Muscle of leg (tissue), 11 donors: ENCODE results near the gene ORMDL1. TPM values are rescaled to one million over a fixed set of nuclear protein-coding genes. Genes with fewer than 3 reads are reported as not detected.
"Not testable (repeated sequence)": the region's sequence is repeated elsewhere in the genome, so short reads cannot be mapped to it uniquely, and the experiment has no call there.

Experiments
- DNase-seq: peaks from one replicate; pipeline ENCODE4 v3.0.0; 2013
- H3K27ac ChIP-seq: one replicate; pipeline ENCODE4 v1.5.1; 2013; ENCODE audit warnings: mild to moderate bottlenecking, low read length, control low read depth
- H3K27me3 ChIP-seq: one replicate; pipeline ENCODE4 v1.6.1; 2013; ENCODE audit warnings: low read length; ENCODE audit not compliant: control insufficient read depth, insufficient read depth
- H3K36me3 ChIP-seq: one replicate; pipeline ENCODE4 v1.6.1; 2013; ENCODE audit warnings: low read length; ENCODE audit not compliant: control insufficient read depth, insufficient read depth
- H3K4me1 ChIP-seq: one replicate; pipeline ENCODE4 v1.6.1; 2013; ENCODE audit warnings: low read length; ENCODE audit not compliant: control insufficient read depth, insufficient read depth
- H3K4me3 ChIP-seq: one replicate; pipeline ENCODE4 v1.5.1; 2013; ENCODE audit warnings: low read length, control low read depth
- H3K9me3 ChIP-seq: replicated peaks from 2 replicates; pipeline ENCODE4 v1.6.1; 2013; ENCODE audit warnings: low read depth, low read length; ENCODE audit not compliant: control insufficient read depth
- WGBS: methylation state at CpG from one replicate; pipeline ENCODE4 v1.1.5; 2013; ENCODE audit warnings: missing lambda C conversion rate; ENCODE audit not compliant: insufficient coverage; 5-methylcytosine and 5-hydroxymethylcytosine counted together
- polyA plus RNA-seq, 8 donors: library from polyadenylated mRNA; unstranded; fragments of 120-200 nt; gene quantifications; one replicate each; pipeline versions ENCODE4 v1.2.1 to v1.2.3, GENCODE V29; 2013; ENCODE audit warnings: inconsistent platforms in 1 of 8, low replicate concordance in 1 of 8; ENCODE audit not compliant: insufficient read length in 8 of 8, insufficient read depth in 1 of 8
- total RNA-seq: library from RNA; stranded (reverse); fragments of 120-200 nt; gene quantifications from one replicate; pipeline ENCODE4 v1.2.4, GENCODE V29; 2013

The ORMDL1 gene
- total and polyA plus RNA-seq, 9 donors, result 41.1 to 54.1 (median 46.7) TPM

- peaks cover 21% of the 10 kb centered on the region for H3K36me3 ChIP-seq
- no peaks in the 10 kb centered on the region for H3K9me3 ChIP-seq
- DNase-seq, result peak; percentile 9
- WGBS, result no CpG with 5 or more reads among the region's 4 CpGs
- H3K27ac ChIP-seq, result no peak overlapping the region
- peaks cover 2% of the 10 kb centered on the region for H3K4me1 ChIP-seq
- no peaks in the 10 kb centered on the region for H3K27me3 ChIP-seq
- no peak overlapping the region for H3K4me3 ChIP-seq
These were observed 1.9 kb downstream of the ORMDL1 start for GRCh38 chr2:189782221-189782671.

DNA sequence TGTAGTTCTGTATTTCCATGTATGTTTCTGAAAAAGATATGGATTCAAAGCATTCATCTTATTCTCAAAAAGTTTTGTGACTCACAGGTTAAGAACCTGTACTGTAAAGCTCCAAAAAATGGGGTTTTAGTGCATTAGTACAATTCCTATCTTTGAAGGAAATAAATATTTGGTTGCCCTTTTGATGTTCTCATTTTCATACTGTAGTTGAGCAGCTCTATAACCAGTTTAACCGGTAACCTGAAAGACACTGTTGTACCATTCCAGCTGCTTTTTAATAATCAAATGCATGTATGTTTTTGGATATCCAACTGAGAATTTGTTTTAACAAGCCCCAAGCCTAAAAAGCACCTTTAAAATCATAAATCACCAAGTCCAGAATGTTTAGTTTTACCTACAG lies 11.9 kb downstream of the ORMDL1 start:
- Histone ChIP-seq H3K4me3 (no peak overlapping the region), H3K4me1 (no peaks in the 10 kb centered on the region), H3K27ac (no peak overlapping the region), H3K36me3 (peaks cover 18% of the 10 kb centered on the region), H3K9me3 (no peaks in the 10 kb centered on the region), H3K27me3 (no peaks in the 10 kb centered on the region)
- no CpG with 5 or more reads among the region's 1 CpG for WGBS
- DNase-seq, result no peak

DNA sequence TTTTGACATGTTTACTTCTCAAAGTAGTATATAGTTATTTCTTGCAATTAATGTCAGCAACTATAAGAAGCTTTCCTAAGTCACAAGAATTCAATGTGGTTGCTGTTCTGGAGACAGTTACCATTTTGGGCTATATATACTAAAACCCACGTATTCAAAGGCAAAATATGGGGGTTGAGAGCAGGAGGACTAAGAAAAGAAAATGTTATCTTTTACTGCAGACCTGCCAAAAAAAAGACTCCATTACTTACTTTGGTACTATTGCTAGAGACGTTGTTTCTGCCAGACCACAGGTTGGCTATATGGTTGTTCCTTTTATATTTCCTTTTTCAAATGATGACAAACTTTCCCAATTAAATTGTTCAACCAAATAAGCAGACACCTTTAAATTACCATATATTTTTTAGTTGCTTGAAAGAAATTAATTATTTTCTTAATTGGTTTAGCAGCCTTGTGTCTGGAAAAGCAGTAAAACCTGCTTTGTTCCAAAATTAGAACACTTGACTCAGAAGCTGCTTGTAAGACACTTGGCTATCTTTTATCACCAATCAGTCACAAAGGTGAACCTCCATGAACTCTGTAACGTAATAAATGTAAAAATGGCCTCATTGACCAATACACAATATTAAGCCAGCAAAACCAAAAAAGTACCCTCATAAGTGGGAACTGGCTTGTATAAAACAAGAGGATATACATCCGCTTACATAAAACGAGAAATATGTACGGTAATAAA lies 13.4 kb downstream of the ORMDL1 start:
- no peak overlapping the region for H3K4me3 ChIP-seq
- no peaks in the 10 kb centered on the region for H3K9me3 ChIP-seq
- no peak for DNase-seq
- H3K27ac ChIP-seq, result no peak overlapping the region
- no peaks in the 10 kb centered on the region for H3K27me3 ChIP-seq
- H3K36me3 ChIP-seq, result peaks cover 15% of the 10 kb centered on the region
- WGBS, result no CpG with 5 or more reads among the region's 6 CpGs
- H3K4me1 ChIP-seq, result no peaks in the 10 kb centered on the region

- Histone ChIP-seq H3K27ac (no peak overlapping the region), H3K4me1 (peaks cover 2% of the 10 kb centered on the region), H3K27me3 (no peaks in the 10 kb centered on the region), H3K9me3 (no peaks in the 10 kb centered on the region), H3K4me3 (no peak overlapping the region), H3K36me3 (no peaks in the 10 kb centered on the region)
- WGBS, result 80% methylated on average over 1 of the region's 4 CpGs
- peak; percentile 54 for DNase-seq
These were observed 20.1 kb downstream of the ORMDL1 start for GRCh38 chr2:189763908-189764661.

DNA sequence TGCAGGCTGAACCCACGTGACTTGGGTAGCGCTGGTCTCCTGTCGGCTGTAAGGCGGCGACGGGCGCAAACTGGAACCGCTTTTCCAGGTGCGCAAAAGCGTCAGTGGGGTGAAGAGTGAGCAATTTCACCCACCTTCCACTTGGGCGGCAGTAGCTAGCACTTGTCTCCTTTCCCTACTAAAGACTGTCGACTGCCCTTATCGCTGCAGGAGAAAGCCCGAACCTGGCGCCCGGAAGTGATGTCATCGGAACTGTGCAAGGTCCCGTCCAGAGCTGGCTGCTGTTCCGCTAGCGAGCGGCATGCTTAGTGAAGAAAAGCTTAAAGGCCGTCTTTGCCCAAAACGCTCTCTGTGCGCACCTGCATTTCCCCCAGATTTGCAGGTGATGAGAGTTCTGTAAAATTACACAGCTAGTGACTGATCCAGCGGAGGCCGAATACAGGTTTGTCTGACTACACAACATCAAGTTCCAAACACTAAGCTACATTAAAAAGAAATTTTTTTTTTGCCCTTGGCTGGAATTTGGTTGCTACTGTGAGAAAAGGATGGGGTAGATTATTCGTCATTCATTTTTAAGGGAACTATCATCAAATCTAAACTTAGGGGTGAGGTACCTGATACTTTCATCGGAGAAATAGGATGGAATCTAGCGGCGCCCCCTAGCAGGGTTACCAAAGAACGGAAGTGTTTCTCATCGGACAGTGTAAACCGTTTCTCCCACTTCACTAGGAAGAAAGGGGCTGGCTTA lies 21.4 kb downstream of the ORMDL1 start, which contains the start of gene OSGEPL1:
OSGEPL1 (minus strand) TSS at position 242 of the 748 bp plus-strand sequence. CDS start 1,152 bp downstream, outside the sequence.
- Histone ChIP-seq H3K9me3 (no peaks in the 10 kb centered on the region), H3K27me3 (no peaks in the 10 kb centered on the region), H3K4me1 (peaks cover 2% of the 10 kb centered on the region), H3K27ac (peak within 1 kb of the TSS; percentile 94), H3K36me3 (peaks cover 2% of the 10 kb centered on the region), H3K4me3 (peak within 1 kb of the TSS; percentile 93)
- under 1% methylated on average over 21 of the region's 33 CpGs for WGBS
- DNase-seq, result peak; percentile 98

GRCh38 chr2:189762229-189762550 lies 21.9 kb downstream of the ORMDL1 start:
- no peak for DNase-seq
- Histone ChIP-seq H3K4me3 (peak overlapping the region; percentile 93), H3K4me1 (peaks cover 2% of the 10 kb centered on the region), H3K9me3 (no peaks in the 10 kb centered on the region), H3K36me3 (peaks cover 3% of the 10 kb centered on the region), H3K27ac (peak overlapping the region; percentile 94), H3K27me3 (no peaks in the 10 kb centered on the region)
- 0% methylated on average over 7 of the region's 7 CpGs for WGBS

GRCh38 chr2:189760154-189760553 lies 24.0 kb downstream of the ORMDL1 start:
- WGBS, result 89% methylated on average over 3 of the region's 19 CpGs
- H3K4me3 ChIP-seq, H3K4me1 ChIP-seq, H3K27me3 ChIP-seq, H3K9me3 ChIP-seq, H3K36me3 ChIP-seq, DNase-seq, H3K27ac ChIP-seq: not testable (repeated sequence)

- DNase-seq, result no peak
- Histone ChIP-seq H3K36me3 (peaks cover 11% of the 10 kb centered on the region), H3K27me3 (no peaks in the 10 kb centered on the region), H3K4me3 (no peak overlapping the region), H3K9me3 (no peaks in the 10 kb centered on the region), H3K4me1 (no peaks in the 10 kb centered on the region), H3K27ac (no peak overlapping the region)
- 50% methylated on average over 1 of the region's 2 CpGs for WGBS
These were observed 27.7 kb downstream of the ORMDL1 start for GRCh38 chr2:189756311-189756952.

DNA sequence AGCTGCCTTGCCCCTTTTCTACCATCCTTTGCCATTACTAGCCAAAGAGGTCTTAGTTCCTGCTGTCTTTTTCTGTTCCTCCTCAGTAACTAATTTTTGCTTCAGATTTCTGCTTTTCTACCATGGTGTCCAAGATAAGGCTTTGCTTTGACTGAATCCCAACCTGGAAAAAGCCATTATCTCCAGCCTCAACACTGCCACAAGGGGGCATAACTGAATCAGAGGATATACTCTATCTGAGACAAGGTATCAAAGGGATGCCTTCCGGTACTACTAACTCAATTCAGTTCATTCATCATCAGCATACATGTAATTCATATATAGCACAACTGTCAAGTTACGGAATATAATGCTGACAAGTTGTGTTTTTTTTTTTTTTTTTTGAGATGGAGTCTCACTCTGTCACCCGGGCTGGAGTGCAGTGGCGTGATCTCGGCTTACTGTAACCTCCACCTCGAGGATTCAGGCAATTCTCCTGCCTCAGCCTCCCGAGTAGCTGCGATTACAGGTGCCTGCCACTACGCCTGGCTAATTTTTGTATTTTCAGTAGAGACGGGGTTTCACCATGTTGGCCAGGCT lies 33.0 kb downstream of the ORMDL1 start:
- no peak overlapping the region for H3K27ac ChIP-seq
- H3K36me3 ChIP-seq, result peaks cover 25% of the 10 kb centered on the region
- no peaks in the 10 kb centered on the region for H3K27me3 ChIP-seq
- no peaks in the 10 kb centered on the region for H3K9me3 ChIP-seq
- H3K4me1 ChIP-seq, result no peaks in the 10 kb centered on the region
- peak; percentile 23 for DNase-seq
- no peak overlapping the region for H3K4me3 ChIP-seq
- WGBS, result 97% methylated on average over 4 of the region's 10 CpGs
